ENCODE results near the gene CRACDL.

DNA sequence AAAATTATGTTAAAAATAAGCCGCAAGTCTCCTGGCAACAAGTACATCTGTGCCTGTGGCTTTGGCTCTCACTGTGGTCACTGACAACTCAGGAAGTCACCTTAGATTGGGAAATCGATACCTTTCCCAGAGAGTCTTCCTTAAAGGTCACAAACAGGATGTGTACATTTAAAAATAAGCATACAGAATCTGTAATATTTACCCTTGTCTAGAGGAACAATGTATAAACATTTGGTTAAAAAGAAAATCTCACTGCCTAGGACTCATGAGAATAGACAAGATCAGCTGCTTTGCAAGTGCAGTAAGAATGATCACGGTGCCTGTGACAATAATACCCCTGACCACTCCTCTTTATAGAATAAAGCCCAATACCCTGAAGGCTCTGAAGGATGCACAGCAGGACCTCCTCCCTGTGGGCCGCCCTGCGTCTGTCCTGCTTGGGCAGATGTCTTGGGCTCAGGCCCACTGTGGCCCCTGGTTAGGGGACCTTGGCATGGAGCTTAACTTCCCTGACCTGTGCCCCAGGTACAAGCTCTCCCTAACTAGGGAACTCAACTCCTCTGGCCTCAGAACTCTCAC lies 107.1 kb downstream of the CRACDL start:
- TF ChIP-seq POLR2A (IDR thresholded peaks at IDR 0.05; ENCODE audit: low read depth, low read length), result no peak
- no peak for TF ChIP-seq POLR2AphosphoS5 (IDR thresholded peaks at IDR 0.05; ENCODE audit: low read depth, low read length)

Measured in GM12892 (cell line).